ENCODE data around the gene BRD3OS.

Gene BRD3OS

DNA sequence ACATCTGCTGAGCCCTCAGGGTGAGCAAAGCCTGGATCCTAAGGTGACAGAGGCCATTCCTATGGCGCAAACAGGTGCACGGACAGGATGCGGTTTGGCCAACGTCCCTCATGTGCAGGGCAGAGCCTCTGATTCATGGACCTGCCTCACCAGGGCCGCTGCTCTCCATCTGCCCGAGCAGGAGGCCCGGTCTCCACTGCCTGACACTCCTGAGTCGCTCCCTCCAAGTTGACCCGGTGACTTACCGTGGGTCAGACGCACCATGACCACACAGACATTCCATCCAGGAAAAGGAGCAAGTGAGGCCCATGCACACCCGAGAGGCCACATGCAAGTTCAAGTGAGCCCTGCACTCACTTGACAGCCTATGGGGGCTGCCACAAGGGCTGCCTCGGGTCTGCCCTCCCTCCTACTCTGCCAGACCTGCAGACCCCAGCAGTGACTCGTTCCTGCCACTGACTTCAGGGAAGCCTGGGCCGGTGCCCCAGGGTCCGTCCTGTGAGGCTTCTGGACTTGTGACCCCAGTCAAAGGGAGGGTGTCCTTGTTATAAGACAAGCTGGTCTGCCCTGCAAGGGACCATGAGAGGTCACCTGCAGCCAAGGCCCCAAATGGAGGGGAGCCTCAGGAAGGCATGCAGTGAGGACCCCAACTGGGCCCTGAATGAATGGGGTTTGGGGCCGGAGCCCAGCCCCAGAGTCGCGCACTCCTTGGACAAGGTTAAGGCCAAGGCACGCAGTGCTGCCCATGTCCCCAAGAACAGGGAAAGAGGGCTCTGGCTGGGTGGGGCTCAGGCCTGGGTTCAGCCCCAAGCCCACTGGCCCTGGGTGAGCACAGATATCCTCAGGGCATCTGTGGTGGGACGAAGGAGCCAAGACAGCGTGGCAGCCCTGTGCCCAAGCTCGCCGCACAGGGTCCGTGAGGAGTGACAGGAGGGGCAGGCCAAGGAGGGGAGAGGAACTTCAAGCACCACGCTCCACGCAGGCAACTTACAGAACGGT is 10.1 kb downstream of the BRD3OS start:
- DNase-seq, result no peak

- no peak for DNase-seq
Observed at GRCh38 chr9:134036130-134036529, 10.8 kb downstream of the BRD3OS start.

GRCh38 chr9:134037641-134038040 is 12.4 kb downstream of the BRD3OS start:
- no peak for DNase-seq

GRCh38 chr9:134039386-134040175 is 14.3 kb downstream of the BRD3OS start:
- DNase-seq, result no peak

DNA sequence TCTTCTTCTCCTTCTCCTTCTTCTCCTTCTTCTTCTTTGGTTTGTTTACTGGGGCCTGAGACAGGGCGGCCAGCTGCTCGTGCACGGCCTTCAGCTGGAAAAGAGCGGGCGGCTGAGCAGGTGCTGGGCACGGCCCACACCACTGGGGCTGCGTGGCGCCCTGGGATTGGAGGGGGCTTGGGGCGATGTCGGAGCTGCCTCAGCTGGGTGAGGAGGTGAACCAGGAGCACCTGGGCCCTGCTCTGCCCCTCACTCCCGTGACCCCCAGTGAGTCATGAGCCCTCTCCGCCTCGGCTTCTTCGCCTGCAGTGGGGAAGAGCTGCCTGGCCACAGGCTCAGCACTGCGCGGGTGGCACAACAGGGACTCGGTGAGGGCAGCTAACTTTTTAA is 14.9 kb downstream of the BRD3OS start:
- no peak for DNase-seq

DNA sequence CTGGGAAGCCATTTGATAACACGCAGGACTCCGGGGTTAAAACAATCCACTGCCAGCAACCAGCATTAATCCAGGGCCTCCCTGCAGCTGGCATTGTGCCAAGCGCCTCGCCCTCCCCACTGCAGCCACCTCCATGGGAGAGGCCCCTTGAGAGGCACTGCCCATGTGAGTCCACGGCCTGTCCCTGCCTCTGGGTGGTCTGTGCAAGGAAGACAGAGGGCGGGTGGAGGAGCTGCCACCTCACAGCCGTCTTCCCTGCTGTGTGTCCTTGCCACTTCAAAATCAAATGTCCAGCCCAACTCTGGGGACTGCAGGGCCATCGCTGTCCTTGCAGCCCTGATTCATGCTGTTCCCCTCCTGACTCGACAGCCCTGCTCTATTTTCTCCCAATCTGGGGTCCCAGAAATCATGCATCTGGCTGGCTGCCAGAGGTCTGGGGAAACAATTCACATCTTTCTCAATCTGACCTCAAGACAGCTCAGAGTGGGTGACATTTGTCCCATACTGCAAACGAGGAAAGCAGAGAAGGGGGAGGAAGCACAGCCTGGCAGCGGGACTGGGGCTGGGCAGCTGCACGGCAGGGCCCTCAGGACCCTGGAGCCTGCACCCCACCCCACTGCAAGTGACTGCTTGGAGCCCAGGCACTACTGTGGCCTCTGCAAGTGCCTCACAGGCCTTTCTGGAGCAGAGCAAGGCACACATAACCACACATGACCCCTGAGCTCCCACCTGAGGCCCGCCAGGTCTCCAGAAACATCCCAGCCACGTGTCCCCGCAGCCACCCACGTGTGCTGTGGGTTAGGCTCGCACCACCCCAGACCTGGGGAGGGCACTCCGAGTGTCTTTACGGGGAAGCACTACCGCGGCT is 15.7 kb downstream of the BRD3OS start:
- peak; percentile 7 for DNase-seq

GRCh38 chr9:134041649-134041962 is 16.3 kb downstream of the BRD3OS start:
- no peak for DNase-seq

DNA sequence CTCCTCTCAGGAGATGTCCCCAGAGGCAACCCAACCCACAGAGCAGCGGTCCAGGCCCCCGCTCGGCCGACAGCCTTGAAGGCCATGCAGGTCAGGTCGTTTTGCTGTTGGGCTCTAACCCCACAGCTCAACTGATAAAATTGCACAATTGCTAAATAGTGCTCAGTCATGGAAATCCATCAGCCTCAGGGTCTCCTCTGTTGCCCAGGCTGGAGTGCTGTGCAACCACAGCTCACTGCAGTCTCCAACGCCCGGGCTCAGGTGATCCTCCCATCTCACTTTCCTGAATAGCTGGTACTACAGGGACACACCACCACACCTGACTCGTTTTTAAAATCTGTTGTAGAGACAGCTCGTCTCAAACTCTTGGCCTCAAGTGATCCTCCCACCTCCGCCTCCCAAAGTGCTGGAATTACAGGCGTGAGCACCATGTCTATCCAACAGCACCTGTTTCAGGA is 18.3 kb downstream of the BRD3OS start:
- DNase-seq, result no peak

DNA sequence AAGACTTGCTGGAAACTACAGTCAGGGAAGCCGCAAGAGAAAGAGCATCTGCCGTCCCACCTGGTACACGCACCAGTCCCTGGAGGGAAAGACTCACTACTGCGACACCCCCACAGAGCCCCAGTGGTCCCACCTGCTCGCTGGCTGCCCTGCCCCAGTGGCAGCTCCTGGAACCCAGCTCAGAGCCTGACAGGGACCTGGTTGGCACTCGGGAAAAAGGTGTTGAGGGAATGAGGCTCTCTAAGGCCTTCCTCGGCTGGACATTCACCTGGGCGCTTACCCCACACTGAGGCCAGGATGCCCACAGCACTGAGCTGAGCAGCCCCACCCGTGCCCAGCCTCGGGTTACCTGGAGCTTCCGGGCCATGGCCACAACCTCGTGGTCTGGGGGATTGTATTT is 19.7 kb downstream of the BRD3OS start:
- no peak for DNase-seq

- no peak for DNase-seq
Observed at GRCh38 chr9:134045841-134046544, 20.7 kb downstream of the BRD3OS start.

DNA sequence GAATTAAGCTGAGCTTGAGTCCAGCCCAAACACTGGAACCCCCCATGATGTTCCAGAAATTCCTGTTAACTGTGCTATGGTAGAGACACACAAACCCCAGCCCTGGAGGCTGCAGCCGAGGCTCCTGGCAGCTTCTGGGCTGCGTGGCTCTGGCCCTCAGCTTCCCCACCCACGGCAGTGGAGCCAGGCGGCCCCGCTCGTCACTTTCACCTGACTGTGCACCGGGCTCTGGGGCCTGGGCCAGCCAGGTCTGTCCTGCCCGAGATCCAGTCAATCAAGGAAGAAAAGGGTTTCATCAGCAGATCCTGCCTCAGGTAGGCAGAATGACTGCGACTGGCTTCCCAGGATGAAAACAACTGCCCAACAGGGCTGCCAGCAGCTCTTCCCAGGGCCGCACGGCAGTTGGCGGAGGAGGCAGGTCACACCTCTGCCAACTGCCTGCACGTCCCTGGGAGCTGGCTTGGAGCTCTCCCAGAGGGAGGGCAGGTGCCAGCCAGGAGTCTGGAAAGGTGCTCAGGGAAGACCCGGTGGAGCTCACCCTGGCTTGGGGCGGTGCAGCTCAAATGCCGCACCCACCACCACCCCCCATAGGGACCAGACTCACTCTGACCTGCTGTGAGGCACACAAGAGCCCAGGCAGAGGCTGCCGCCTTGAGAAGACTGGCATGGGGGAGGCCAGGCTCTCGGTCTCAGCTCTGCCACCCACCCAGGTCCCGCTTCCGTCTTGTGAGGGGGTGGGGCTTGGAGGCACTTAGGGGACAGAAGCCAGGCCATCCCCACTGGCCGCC is 21.8 kb downstream of the BRD3OS start:
- DNase-seq, result no peak

DNA sequence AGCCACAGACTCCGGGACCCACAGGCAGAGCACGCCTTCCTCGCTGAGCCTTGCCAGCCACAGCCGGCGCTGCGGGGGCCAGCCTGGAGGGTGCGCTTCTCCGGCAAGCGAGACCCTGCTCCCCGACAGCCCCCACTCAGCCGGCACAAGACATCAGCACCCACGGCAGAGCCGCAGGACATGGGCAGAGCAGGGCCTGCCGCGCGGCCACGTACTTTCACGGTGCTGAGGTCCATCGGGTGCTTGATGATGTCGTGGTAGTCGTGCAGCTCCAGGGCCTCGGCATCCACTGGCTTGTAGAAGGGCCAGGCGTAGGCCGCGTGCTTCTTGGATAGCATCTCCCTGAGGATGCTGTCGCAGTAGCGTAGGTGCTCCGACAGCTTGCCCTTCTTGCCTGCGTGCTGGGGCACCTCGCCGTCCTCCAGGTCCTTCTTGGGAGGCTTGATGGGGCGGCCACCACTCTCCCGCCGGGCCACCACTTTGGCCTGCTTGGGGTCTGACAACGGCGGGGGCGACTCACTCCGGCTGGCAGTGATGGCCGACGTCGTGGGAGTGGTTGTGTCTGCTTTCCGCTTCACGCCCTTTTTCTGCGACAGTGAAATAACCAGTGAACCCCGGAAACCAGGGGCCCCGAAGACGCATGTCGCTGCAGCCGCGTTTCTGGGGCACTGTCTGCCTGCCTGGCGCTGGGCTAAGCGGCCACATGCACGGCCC is 22.7 kb downstream of the BRD3OS start:
- no peak for DNase-seq

GRCh38 chr9:134048582-134048968 is 23.3 kb downstream of the BRD3OS start:
- no peak for DNase-seq

DNA sequence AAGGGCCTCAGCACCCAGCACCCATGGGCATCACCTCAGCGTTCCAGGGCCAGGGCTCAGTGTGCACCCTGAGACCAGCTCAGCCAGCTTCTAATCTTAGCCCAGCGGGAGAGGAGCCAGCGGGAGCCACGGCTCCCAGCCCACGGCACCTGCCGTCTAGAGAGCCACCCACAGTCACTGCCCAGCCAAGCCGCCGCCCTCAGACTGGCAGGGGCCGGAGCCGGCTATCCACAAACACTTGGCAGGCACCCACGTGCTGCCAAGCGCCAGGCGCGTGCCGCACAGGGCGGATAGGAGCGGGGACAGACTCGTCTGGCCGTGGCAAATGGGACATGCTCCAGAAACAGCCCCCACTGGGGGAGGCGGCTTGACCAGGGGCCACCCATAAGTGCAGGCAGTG is 24.0 kb downstream of the BRD3OS start:
- no peak for DNase-seq

GRCh38 chr9:134049772-134050588 is 24.7 kb downstream of the BRD3OS start:
- no peak for DNase-seq

DNA sequence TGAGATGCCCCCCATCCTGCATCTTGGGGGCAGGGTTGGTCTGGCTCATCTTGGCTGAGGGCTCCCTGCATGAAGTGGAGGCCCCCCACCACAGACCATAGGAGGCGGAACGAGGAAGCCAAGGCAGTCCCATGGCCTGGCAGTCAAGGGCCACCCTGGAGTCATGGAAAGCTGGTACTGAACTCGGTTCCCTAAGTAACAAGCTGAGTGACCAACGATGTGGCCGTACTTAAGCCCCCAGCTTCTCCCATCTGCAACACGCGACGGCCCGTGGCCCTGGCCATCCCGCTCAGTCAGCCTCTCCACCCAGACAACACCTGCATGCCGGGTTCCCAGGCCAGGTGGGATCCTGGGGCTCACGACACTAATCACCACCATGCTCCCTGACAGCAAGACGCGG is 25.4 kb downstream of the BRD3OS start:
- no peak for DNase-seq

DNA sequence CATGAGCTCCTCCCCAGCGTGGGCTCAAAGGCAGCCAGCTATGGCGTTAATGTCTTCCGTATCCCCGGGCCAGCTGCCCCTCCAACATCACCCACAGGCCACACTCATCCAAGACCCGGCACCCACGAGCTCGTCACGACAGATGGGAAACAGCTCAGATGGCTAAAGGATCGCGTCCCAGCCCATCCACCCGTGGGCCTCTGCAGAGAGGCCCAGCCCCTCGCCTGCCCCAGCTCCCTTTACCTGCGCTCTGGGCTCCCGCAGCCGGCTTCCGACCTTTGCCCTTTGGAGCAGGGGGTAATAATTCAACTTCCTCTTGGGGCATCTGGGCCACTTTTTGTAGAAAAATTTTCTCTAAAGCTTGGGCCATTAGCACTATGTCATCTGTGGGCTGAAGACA is 26.0 kb downstream of the BRD3OS start:
- no peak for DNase-seq

DNA sequence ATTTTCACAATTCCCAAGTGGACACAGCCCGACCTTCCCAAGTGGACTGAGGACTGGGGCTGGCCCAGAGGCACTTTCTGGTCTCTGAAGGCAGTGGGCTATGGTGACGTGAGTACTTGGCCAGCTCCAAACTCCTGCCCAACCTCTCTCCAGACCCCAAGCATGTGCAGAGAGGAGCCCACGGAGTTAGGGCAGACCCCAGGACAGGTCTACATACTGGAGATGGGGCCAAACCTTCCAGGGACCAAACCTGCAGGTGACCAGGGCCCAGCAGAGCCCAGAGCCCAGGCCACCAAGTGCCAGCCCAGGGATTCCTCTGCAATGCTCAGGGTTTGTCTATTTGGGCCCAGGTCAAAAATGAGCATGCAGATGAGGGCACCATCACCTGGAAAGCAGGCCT is 27.2 kb downstream of the BRD3OS start:
- no peak for DNase-seq

- no peak for DNase-seq
Observed at GRCh38 chr9:134052941-134053340, 27.7 kb downstream of the BRD3OS start.

GRCh38 chr9:134053401-134053871 is 28.2 kb downstream of the BRD3OS start:
- DNase-seq, result no peak

Data from suppressor macrophage treated with lipopolysaccharide for 4 hours (primary cell).